ENCODE measurements around the gene NDUFA8. TPM values are rescaled to one million over a fixed set of nuclear protein-coding genes. Genes with fewer than 3 reads are reported as not detected.

Gene NDUFA8
- total RNA-seq, 1 experiment from 2014 or later: 60.7 TPM

DNA sequence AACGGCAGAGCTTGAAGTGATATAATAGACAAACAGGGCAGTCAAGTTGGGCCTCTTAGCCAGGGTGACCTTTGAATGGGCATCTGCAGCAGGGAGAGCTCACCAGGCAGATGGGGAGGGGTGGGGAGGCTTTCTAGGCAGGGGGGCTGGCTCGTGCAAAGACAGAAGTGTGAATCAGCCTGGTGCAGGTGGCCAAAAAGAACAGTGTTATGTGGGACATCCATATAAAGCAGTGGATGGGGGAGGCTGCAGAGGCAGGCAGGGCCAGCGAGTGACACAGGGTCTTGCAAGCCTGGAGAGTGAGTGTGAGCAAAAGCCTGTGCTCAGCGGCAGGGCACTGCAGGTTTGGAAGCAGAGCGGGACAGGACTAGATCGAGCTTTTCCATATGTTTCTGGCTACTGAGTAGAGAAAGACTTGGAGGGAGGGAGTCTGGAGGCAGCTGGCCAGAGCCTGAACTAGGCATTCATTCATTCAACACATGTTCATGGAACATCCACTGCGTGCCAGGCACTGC is 52.2 kb downstream of the NDUFA8 start:
- WGBS (ENCODE audit: extremely low coverage, insufficient read length, low lambda C conversion rate): no CpG with 5 or more reads among the region's 7 CpGs
- no peaks in the 10 kb centered on the region for H3K79me1 ChIP-seq (ENCODE audit: insufficient read depth, low read depth, low read length, poor library complexity, severe bottlenecking)
- no peak overlapping the region for H3T11ph ChIP-seq (ENCODE audit: low read length)

More for the DNA sequence above, 52.2 kb downstream of the NDUFA8 start:
- Histone ChIP-seq H3K18ac (ENCODE audit: insufficient read length, low read depth, low read length) (no peak overlapping the region), H2AFZ (ENCODE audit: low read length) (no peak overlapping the region), H3K4me1 (ENCODE audit: insufficient read depth, low read length) (no peaks in the 10 kb centered on the region), H2BK15ac (ENCODE audit: low read depth, low read length) (no peak overlapping the region), H3K79me2 (ENCODE audit: insufficient read depth, low read length) (no peaks in the 10 kb centered on the region), H2BK5ac (ENCODE audit: insufficient read length, low read length) (no peak overlapping the region), H2AK5ac (ENCODE audit: insufficient read length, low read length) (no peak overlapping the region), H2BK20ac (ENCODE audit: low read depth, low read length, poor library complexity, severe bottlenecking) (no peak overlapping the region), H4K91ac (ENCODE audit: insufficient read length, low read depth, low read length) (no peak overlapping the region), H3K4ac (ENCODE audit: low read depth, low read length) (no peak overlapping the region), H2BK12ac (ENCODE audit: insufficient read length, low read depth, low read length) (no peak overlapping the region), H3K27ac (ENCODE audit: insufficient read length, low read depth, low read length) (no peak overlapping the region), H3K56ac (ENCODE audit: insufficient read length, low read depth, low read length) (no peak overlapping the region), H3K27me3 (ENCODE audit: insufficient read depth, low read length) (no peaks in the 10 kb centered on the region), H3K9ac (ENCODE audit: extremely low read depth, insufficient read length, low read length) (no peak overlapping the region), H4K8ac (replicated peaks; ENCODE audit: insufficient read length, low read depth, low read length) (no peak overlapping the region), H3K14ac (ENCODE audit: insufficient read depth, low read length) (no peak overlapping the region), H3K9me3 (ENCODE audit: control insufficient read depth, low read depth, low read length) (no peaks in the 10 kb centered on the region), H3K23ac (ENCODE audit: insufficient read length, low read depth, low read length) (no peak overlapping the region), H4K5ac (ENCODE audit: insufficient read length, low read depth, low read length) (no peak overlapping the region), H2BK120ac (ENCODE audit: low read depth, low read length, poor library complexity, severe bottlenecking) (no peak overlapping the region), H3K23me2 (ENCODE audit: insufficient read length, low read depth, low read length, poor library complexity, severe bottlenecking) (no peaks in the 10 kb centered on the region), H3K4me2 (ENCODE audit: insufficient read depth, insufficient read length, low read length) (no peak overlapping the region), H4K20me1 (ENCODE audit: control insufficient read depth, insufficient read depth, insufficient read length) (no peaks in the 10 kb centered on the region)
- Mint-ChIP-seq H3K9me3 (peaks cover 7% of the 10 kb centered on the region in 2 experiments; a peak in 3 of 5 replicates), H3K4me3 (no peak overlapping the region), H3K27me3 (ENCODE audit: low read depth) (peaks cover 2% of the 10 kb centered on the region), H3K27ac (no peak overlapping the region), H3K4me1 (peaks cover 8 to 27% of the 10 kb centered on the region in 2 experiments; a peak in 3 of 4 replicates), H3K36me3 (ENCODE audit: insufficient read depth in 1 of 3, low read depth in 3 of 3) (peaks cover 0 to 4% (median 0%) of the 10 kb centered on the region in 3 experiments; a peak in 1 of 7 replicates)
- no peak for DNase-seq
- TF ChIP-seq, protein P1, sequence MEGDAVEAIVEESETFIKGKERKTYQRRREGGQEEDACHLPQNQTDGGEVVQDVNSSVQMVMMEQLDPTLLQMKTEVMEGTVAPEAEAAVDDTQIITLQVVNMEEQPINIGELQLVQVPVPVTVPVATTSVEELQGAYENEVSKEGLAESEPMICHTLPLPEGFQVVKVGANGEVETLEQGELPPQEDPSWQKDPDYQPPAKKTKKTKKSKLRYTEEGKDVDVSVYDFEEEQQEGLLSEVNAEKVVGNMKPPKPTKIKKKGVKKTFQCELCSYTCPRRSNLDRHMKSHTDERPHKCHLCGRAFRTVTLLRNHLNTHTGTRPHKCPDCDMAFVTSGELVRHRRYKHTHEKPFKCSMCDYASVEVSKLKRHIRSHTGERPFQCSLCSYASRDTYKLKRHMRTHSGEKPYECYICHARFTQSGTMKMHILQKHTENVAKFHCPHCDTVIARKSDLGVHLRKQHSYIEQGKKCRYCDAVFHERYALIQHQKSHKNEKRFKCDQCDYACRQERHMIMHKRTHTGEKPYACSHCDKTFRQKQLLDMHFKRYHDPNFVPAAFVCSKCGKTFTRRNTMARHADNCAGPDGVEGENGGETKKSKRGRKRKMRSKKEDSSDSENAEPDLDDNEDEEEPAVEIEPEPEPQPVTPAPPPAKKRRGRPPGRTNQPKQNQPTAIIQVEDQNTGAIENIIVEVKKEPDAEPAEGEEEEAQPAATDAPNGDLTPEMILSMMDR (conservative IDR thresholded peaks at IDR 0.05): no peak

Measured in H9 (cell line).